ENCODE results near the gene CCN2. TPM values are rescaled to one million over a fixed set of nuclear protein-coding genes. Genes with fewer than 3 reads are reported as not detected.

Gene CCN2
- polyA plus RNA-seq, 2 of the 4 experiments (the other 2 are of a cell fraction), result 32.0 to 103 TPM

DNA sequence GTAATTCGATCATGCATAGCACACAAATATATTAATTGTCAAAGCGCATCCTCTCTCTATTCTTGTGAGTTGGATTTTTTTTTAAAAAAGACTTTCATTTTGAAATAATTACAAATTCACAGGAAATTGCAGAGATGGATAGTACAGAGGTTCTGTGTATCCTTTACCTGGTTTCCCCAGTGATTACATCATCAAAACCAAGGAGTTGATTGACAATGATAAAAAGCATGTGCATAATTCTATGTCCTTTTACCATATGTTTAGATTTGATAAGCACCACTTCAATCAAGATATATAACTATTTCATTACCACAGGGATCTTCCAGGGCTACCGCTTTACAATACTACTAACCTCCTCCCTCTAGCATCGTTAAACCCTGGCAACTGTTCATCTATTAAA lies 40.2 kb downstream of the CCN2 start:
- Histone ChIP-seq H3K4me2 (no peak overlapping the region), H3K27ac (no peak overlapping the region), H3K4me3 (no peak overlapping the region), H3K9me3 (no peaks in the 10 kb centered on the region), H3K4me1 (no peaks in the 10 kb centered on the region)
- WGBS (ENCODE audit: missing lambda C conversion rate), result 50% methylated on average over 4 of the region's 4 CpGs
- FAIRE-seq (no peak), ATAC-seq (no peak), DNase-seq (ENCODE audit: low read depth in 1 of 2, low spot score in 1 of 2) (no peak)
- ChIA-PET CTCF (interaction anchor here (0.7 to 6.9 kb wide), 5 partner anchors 12 to 247 kb away, joined by 3 to 72 read pairs (median 3); no protein-coding TSS in a partner anchor), POLR2A (no interaction called here)
- TF ChIP-seq SREBF2 (IDR thresholded peaks at IDR 0.05) (no peak), GATA3 (IDR thresholded peaks at IDR 0.05; ENCODE audit: borderline replicate concordance) (no peak), PHF8 (IDR thresholded peaks at IDR 0.05; ENCODE audit: borderline replicate concordance, low read depth) (no peak), RCOR1 (IDR thresholded peaks at IDR 0.05; ENCODE audit: low read depth, low read length) (no peak), ZFP36 (IDR thresholded peaks at IDR 0.05; ENCODE audit: borderline replicate concordance, partially characterized antibody) (no peak), POLR2AphosphoS2 (conservative IDR thresholded peaks at IDR 0.05; ENCODE audit: low read length) (no peak), HOXB13 (CRISPR knock-in tag; IDR thresholded peaks at IDR 0.05; ENCODE audit: low read depth) (no peak), RAD21 (conservative IDR thresholded peaks at IDR 0.05 in 1 of 2, IDR thresholded peaks at IDR 0.05 in 1 of 2) (no peak), EHMT2 (IDR thresholded peaks at IDR 0.05; ENCODE audit: low read depth) (no peak), CEBPB (IDR thresholded peaks at IDR 0.05) (no peak), KDM1A (IDR thresholded peaks at IDR 0.05; ENCODE audit: low read depth) (no peak), JUNB (IDR thresholded peaks at IDR 0.05) (no peak), HEYL (CRISPR knock-in tag; IDR thresholded peaks at IDR 0.05) (no peak), FOSB (CRISPR knock-in tag; IDR thresholded peaks at IDR 0.05) (no peak), HOXA7 (CRISPR knock-in tag; IDR thresholded peaks at IDR 0.05) (no peak), BHLHE40 (IDR thresholded peaks at IDR 0.05; ENCODE audit: low read depth, low read length) (no peak)
- TF ChIP-seq, protein P1, sequence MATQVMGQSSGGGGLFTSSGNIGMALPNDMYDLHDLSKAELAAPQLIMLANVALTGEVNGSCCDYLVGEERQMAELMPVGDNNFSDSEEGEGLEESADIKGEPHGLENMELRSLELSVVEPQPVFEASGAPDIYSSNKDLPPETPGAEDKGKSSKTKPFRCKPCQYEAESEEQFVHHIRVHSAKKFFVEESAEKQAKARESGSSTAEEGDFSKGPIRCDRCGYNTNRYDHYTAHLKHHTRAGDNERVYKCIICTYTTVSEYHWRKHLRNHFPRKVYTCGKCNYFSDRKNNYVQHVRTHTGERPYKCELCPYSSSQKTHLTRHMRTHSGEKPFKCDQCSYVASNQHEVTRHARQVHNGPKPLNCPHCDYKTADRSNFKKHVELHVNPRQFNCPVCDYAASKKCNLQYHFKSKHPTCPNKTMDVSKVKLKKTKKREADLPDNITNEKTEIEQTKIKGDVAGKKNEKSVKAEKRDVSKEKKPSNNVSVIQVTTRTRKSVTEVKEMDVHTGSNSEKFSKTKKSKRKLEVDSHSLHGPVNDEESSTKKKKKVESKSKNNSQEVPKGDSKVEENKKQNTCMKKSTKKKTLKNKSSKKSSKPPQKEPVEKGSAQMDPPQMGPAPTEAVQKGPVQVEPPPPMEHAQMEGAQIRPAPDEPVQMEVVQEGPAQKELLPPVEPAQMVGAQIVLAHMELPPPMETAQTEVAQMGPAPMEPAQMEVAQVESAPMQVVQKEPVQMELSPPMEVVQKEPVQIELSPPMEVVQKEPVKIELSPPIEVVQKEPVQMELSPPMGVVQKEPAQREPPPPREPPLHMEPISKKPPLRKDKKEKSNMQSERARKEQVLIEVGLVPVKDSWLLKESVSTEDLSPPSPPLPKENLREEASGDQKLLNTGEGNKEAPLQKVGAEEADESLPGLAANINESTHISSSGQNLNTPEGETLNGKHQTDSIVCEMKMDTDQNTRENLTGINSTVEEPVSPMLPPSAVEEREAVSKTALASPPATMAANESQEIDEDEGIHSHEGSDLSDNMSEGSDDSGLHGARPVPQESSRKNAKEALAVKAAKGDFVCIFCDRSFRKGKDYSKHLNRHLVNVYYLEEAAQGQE (IDR thresholded peaks at IDR 0.05), result no peak
- TF ChIP-seq, protein P2, sequence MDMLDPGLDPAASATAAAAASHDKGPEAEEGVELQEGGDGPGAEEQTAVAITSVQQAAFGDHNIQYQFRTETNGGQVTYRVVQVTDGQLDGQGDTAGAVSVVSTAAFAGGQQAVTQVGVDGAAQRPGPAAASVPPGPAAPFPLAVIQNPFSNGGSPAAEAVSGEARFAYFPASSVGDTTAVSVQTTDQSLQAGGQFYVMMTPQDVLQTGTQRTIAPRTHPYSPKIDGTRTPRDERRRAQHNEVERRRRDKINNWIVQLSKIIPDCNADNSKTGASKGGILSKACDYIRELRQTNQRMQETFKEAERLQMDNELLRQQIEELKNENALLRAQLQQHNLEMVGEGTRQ (IDR thresholded peaks at IDR 0.05), result no peak
- TF ChIP-seq, protein P3, sequence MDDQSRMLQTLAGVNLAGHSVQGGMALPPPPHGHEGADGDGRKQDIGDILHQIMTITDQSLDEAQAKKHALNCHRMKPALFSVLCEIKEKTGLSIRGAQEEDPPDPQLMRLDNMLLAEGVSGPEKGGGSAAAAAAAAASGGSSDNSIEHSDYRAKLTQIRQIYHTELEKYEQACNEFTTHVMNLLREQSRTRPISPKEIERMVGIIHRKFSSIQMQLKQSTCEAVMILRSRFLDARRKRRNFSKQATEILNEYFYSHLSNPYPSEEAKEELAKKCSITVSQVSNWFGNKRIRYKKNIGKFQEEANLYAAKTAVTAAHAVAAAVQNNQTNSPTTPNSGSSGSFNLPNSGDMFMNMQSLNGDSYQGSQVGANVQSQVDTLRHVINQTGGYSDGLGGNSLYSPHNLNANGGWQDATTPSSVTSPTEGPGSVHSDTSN (IDR thresholded peaks at IDR 0.05), result no peak

DNA sequence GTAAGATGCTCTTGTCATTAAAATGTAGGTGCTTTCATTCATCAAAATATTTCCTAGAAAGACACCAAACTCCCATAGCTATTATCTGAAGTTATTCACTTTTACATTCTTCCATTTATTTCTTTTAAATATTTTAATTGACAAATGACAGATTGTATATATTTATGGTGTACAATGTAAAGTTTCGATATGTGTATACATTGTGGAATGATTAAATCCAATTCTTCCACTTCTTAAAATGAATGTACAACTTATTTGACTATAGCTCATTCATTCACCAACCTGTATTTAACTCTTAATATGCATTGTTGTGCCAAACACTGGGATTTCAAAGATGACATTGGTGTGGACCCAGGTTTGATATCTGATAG lies 41.0 kb downstream of the CCN2 start:
- Histone ChIP-seq H3K4me2 (no peak overlapping the region), H3K4me1 (no peaks in the 10 kb centered on the region), H3K9me3 (no peaks in the 10 kb centered on the region), H3K4me3 (no peak overlapping the region), H3K27ac (no peak overlapping the region)
- ATAC-seq (no peak), DNase-seq (ENCODE audit: low read depth in 1 of 2, low spot score in 1 of 2) (no peak), FAIRE-seq (no peak)
- CTCF ChIA-PET, result interaction anchor here (0.7 to 6.9 kb wide), 24 partner anchors 8 to 265 kb away, joined by 3 to 72 read pairs (median 3); partner anchors contain the start of gene ENPP1
- POLR2A ChIA-PET, result no interaction called here
- 88% methylated on average over 1 of the region's 1 CpG for WGBS (ENCODE audit: missing lambda C conversion rate)
- TF ChIP-seq RARB (CRISPR knock-in tag; IDR thresholded peaks at IDR 0.05) (no peak), EP300 (IDR thresholded peaks at IDR 0.05) (no peak), MAZ (IDR thresholded peaks at IDR 0.05; ENCODE audit: borderline replicate concordance, low read depth, low read length) (no peak), TFCP2L1 (CRISPR knock-in tag; IDR thresholded peaks at IDR 0.05) (no peak), HOXB5 (CRISPR knock-in tag; IDR thresholded peaks at IDR 0.05) (no peak), CHD2 (IDR thresholded peaks at IDR 0.05; ENCODE audit: low read length, partially characterized antibody) (no peak), CBX8 (IDR thresholded peaks at IDR 0.05) (no peak), RCOR1 (IDR thresholded peaks at IDR 0.05; ENCODE audit: low read depth, low read length) (no peak), HEYL (CRISPR knock-in tag; IDR thresholded peaks at IDR 0.05) (no peak), CBX2 (IDR thresholded peaks at IDR 0.05; ENCODE audit: borderline replicate concordance, low read depth) (no peak), TP53 (CRISPR knock-in tag; IDR thresholded peaks at IDR 0.05) (no peak), ZFP36 (IDR thresholded peaks at IDR 0.05; ENCODE audit: borderline replicate concordance, partially characterized antibody) (no peak), POLR2A (IDR thresholded peaks at IDR 0.05; ENCODE audit: low read length) (no peak), PHF8 (IDR thresholded peaks at IDR 0.05; ENCODE audit: borderline replicate concordance, low read depth) (no peak), NPAS2 (CRISPR knock-in tag; IDR thresholded peaks at IDR 0.05; ENCODE audit: borderline replicate concordance) (no peak), JUN (IDR thresholded peaks at IDR 0.05) (no peak), FOSB (CRISPR knock-in tag; IDR thresholded peaks at IDR 0.05) (no peak)
- TF ChIP-seq, protein P4, sequence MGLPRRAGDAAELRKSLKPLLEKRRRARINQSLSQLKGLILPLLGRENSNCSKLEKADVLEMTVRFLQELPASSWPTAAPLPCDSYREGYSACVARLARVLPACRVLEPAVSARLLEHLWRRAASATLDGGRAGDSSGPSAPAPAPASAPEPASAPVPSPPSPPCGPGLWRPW (IDR thresholded peaks at IDR 0.05), result no peak
- TF ChIP-seq, protein P5, sequence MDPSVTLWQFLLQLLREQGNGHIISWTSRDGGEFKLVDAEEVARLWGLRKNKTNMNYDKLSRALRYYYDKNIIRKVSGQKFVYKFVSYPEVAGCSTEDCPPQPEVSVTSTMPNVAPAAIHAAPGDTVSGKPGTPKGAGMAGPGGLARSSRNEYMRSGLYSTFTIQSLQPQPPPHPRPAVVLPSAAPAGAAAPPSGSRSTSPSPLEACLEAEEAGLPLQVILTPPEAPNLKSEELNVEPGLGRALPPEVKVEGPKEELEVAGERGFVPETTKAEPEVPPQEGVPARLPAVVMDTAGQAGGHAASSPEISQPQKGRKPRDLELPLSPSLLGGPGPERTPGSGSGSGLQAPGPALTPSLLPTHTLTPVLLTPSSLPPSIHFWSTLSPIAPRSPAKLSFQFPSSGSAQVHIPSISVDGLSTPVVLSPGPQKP (IDR thresholded peaks at IDR 0.05; ENCODE audit: low read depth, low read length), result no peak

Data from A549 (cell line).